OCI-M2 (cell line): Measurements from ENCODE around the gene ZDHHC3.
"Not testable (repeated sequence)": the region's sequence is repeated elsewhere in the genome, so short reads cannot be mapped to it uniquely, and the experiment has no call there.

Experiments used
- DNase-seq: peaks from one replicate; lab custom pipeline; 2025; ENCODE audit not compliant: unreplicated experiment; lab: John Stamatoyannopoulos, UW

ZDHHC3 gene

DNA sequence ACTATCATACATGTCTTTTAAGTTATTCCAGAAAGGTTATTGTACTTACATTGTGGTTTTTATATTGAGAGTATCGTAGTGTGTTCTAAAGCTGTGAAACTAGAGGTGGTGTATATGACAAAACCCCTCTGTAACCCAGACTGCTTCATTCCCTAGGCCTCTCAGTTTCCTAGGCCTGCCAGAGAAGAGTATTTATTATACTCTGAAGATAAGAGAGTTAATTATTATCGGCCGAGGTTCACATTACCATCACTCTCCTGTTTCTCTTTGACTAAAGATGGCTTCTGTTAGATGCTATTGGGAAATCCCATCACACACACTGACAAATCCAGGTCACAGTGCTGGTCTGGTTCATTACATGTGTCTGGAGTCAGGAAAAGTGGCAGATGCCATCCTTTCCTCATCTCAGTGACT, 20.6 kb upstream of the ZDHHC3 start:
- no peak for DNase-seq

DNA sequence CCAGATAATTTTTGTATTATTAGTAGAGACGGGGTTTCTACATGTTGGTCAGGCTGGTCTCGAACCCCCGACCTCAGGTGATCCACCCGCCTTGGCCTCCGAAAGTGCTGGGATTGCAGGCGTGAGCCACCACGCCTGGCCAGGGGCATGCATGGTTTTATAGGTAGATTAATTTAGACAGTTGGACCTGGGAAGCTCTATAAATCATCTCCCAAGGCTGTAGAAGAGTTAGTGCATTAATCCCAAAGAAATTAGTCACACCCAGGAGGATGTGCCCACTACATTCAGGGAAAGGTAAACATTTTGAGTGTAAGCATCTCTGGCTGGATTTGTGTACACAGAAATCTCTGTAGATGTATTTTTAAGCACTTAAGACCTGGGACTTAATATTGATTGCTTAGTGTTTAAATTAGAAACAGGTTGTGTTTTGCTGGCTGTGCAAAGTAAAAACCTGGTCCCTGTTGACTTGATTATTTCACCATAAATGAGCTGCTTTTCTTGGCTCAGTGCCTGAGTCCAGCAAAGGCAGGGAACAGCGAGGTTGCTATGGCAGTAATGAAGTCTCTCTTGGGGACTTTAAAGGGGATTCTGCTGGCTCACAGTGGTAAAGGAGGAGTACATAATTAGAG, 19.3 kb upstream of the ZDHHC3 start:
- no peak for DNase-seq

DNA sequence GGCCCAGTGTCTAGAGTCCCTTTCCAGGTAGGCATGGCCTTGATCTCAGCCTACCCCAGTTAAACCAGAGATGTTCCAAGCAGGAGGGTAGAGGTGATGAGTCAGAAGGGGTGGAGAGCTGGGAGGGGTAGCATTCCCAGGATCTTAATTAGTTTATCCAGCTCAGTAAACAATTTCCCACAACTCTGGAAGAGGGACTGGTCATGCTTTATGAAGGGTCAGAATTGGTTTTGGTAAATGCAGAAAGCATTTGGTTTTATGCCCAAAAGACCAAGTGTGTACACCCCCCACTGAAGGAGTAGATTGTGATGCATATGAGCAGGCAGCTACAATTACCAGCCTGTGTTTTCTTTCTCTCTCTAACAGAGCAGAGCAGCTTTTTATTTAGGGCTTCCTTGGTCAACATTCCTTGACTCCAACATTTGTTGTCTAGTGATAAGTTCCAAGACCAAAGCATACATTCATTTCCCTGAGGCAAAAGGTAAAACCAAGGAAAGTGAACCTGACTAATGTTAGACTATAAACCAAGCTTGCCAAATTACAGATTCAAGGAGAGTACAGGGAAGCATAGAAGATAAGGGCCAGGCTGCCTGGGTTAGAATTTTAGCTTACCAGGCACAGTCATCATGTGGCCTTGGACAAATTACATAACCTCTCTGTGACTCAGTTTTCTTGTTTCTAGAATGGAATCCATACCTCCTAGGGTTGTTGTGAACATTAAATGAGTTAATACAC, 17.7 kb upstream of the ZDHHC3 start:
- no peak for DNase-seq

DNA sequence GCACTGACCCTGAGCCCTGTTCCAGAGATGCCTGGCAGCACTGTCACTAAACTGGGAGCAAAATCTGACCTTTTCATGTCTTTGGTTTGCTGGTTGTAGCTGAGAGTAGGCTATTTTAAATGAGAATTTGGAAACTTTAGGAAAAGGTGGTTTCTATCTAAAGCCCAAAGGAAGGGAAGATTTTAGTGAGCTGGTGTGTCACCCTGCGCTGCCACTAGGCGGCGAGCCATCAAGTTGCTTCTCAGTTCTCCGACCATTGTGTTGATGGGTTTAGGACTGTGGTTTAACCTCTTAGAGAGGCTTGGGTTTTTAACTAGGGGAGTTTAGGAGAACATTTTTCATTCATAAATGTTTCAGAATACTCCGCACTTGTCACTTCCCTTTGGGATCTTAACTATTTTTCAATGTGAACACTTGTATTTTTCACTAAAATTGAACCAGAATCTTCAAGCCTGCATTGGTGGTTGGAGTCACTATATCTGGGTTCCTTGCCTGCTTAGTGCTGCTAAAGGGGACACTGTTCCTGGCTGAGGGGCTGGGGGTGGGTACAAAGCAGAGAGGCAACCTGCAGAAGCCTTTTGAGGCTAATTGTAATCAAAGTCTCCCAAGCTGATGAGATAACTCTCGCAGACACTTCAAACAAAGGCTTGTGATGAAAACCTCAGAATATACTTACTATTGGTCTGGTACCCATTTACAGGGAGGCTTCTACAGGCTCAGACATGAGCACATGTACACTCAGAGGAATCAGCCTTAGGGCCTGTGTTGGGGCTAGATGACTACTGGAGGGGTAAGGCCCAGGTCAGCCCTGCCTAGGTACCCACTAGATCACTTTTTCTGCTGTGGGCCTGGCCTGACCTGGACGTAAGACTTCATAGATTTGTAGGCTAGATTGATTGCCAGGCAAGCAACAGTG, 16.8 kb upstream of the ZDHHC3 start:
- DNase-seq, result no peak

DNA sequence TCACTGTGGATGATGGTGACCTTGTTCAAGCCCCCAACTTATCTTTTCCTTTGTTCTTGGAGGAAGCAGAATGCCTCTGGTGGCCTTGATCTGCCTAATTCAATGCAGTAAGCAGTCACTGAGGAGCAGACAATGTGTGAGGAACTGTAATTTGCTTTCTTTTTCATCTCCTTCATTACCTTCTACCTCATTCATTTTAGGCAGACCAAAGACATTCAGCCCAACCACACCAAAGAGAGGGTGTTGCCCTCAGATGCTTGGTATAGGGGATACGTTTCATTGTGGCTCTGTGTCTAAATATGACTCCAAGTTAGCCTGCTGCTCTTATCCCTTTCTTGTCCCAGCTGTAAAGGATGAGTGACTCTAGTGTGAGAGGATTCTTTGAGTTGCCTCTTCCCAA, 15.4 kb upstream of the ZDHHC3 start:
- no peak for DNase-seq

DNA sequence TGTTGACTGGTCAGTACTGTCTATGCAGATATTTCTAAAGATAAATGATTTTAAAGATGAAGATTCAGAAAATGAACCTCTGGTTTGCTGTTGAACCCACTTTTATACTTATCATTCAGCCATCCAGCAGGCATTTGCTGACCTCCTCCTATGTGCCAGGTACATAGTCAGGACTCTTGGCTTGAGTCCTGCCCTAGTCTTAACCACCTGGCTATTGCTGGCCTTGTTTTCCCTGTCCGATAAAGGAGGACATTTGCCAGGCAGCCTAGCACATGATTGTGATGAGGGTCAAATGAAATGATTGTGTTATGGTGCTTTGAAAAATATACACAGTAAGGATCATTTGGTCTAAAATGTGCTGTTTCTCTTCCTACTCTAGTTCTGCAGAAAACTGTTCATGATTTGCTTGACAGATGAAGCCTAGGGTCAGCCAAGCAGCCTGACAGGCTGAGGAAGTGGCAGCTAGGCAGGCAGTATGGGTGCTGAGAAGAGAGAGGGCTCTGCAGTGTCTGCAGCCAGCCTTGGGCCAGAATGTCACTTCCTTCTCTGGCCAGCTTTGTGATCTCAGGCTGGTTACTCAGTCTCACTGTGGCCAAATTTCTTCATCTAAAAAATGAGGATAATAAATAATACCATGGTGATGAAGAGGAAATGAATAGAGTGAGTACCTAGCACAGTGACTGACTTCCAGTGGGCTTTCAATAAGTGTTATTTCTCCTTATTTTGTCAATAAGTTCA, 13.8 kb upstream of the ZDHHC3 start:
- DNase-seq, result no peak

DNA sequence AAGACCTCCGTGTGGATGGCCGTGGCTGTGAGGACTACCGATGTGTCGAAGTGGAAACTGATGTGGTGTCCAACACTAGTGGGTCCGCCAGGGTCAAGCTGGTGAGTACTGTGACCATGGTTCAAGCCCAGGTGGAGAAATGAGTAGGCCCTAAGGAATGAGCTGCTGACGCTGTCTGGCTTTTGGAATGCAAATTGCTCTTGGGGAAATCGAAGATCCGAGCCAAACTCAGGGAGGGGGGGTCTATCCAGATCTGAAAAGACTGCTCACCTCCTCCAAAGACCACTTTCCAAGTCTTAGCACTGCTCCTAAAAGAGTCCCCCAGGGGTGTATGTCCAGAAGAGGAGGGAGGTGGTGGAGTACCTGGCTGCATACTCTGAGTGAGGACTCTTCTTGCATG, 13.2 kb upstream of the ZDHHC3 start:
- DNase-seq, result no peak

DNA sequence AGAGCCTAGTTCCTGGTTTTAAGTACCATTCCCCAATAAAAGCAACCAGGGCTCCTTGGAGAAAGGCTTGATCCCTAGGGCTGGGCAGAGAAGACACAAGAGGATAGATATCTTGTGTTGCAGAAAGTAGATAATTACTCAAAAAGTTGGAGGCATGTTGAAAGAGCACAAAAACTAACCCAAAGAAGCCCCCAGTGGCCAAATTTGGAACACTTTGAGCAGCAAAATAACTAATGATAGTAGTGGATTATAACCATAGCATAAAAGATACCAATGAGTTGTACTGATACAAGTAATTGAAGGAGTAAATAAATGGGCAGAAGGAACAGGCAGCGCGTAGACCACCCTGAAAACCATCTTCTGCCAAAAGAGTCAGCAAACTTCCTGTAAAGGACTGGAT, 12.1 kb upstream of the ZDHHC3 start:
- DNase-seq, result no peak

DNA sequence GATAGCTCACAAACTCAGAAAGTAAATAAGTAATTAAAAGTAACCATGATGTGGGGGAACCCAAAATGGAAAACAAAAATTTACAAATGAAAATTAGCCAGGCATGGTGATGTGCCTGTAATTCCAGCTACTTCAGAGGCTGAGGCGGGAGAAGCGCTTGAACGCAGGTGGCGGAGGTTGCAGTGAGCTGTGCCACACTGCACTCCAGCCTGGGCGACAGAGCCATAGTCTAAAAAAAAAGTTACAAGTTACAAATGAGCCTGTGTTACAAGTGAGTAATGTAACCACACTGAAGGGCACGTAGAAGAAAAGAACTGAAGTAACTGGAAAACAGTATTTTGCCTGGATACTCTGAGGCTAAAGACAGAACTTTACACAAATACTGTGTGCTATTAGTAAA, 11.4 kb upstream of the ZDHHC3 start:
- no peak for DNase-seq

DNA sequence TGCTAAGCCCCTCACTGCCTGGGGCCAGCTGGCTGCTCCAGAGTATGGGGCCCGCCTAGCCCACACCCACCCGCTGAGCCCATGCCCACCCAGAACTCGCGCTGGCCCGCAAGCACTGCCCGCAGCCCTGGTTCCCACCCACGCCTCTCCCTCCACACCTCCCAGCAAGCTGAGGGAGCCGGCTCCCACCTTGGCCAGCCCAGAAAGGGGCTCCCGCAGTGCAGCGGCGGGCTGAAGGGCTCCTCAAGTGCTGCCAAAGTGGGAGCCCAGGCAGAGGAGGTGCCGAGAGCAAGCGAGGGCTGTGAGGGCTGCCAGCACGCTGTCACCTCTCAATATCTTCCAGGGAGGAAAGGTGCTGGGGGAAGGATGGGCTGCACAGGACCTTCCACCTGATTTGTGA, 10.4 kb upstream of the ZDHHC3 start:
- DNase-seq, result not testable (repeated sequence)

DNA sequence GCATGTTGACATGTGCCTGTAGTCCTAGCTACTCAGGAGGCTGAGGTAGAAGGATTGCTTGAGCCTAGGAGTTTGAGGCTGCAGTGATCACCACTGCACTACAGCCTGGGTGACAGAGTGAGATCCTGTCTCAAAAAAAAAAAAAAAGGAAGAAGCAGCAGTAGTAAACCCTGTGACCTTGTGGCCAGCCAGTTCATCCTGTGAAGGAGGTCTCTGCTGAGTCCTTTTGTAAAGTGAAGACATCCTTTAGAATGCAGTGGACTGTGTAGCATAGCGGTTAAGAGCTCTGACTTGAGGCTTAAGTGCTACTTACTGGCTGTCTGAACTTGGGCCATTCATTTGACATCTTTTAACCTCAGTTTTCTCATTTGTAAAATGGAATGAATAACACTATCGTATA, 8.4 kb upstream of the ZDHHC3 start:
- DNase-seq, result no peak

DNA sequence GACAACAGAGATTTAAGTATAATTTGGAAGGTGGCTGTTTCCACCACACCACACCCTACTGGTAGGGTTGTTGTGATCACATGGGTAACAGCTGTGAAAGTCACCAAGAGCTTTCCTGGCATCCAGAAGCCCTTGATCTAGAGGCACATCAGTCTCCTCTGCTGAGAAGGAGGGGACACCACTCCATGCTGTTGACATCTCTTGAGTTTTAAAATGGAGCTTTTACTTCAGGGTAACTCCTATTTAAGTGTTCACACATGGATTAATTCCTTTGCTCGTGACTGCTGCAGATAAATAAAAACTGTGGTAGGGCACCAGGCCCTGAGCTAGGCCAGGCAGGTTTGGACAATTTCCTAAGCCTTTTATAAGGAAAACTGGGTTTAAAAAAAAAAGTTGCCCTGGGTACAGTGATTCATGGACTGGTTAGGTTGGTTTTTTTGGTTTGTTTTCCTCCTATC, 7.5 kb upstream of the ZDHHC3 start:
- no peak for DNase-seq

DNA sequence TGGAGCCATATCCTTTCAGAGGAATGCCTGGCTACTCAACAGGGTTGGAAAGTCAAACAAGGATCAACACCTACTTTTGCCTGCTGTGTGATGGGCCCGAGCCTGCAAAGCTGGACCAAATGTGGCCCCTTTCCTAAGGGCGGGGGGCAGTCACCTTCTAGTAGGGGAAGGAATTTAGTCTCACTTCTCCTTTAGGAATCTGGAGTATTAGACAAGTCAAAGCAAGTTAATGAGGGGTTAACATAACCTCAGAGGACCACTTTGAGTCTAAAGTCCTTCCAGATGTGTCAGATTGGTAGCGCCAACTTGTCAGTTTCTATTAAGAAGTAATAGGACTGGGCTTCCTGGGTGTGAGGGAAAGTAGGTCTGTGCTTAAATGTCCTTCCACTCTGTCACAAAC, 6.8 kb upstream of the ZDHHC3 start:
- DNase-seq, result no peak

DNA sequence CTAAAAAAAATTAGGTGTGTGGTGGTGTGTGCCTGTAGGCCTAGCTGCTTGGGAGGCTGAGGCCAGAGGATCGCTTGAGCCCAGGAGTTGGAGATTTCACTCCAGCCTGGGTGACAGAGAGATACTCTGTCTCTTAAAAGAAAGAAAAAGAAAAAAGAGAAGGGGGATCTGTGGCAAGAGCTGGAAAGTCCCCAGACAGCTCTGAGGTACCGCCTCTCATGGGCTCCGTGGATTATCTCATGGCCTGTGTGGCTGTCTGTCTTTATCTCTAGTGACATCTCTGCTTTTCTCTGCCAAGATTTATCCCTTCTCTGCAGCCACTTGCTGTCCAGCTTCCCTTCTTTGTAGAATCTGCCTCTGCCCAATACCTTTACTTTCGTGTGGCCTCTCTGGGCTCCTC, 5.8 kb upstream of the ZDHHC3 start:
- no peak for DNase-seq

DNA sequence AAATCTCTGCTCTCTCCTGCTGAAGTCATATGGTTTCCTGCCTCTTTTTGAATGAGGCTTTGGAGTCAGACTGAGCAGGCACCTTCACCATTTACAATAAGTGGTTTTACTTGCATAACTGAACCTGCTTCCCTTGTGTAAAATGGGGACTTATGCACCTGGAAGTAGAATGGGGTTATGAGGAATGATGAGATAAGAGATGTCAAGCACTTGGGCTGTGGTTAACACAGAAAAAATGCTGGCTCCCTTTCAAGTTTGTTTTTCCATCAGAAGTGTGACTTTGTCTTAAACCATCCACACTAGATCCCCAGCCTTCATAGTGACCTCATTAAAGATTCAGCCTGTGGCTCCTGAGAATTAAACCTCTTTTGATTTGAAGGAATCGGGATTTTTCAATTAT, 5.2 kb upstream of the ZDHHC3 start:
- no peak for DNase-seq

DNA sequence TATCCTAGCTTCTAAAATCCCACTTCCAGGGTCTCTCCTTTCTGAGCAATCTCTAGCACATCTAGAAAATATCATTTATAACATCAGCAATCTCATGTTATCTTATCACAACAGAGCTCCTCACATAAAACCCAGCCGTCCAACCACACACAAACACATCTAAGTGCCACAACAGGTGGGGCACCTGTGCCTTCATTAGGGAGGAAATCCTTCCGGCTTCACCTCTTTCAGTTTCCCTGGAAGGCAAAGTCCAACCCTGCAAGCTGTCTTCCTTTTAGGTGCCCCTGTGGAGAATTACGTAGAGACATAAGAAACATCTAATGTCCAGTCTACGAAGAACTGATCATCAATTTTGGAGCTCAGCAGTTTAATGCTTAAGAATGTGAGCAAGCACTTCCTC, 1.6 kb downstream of the ZDHHC3 start:
- DNase-seq, result no peak

DNA sequence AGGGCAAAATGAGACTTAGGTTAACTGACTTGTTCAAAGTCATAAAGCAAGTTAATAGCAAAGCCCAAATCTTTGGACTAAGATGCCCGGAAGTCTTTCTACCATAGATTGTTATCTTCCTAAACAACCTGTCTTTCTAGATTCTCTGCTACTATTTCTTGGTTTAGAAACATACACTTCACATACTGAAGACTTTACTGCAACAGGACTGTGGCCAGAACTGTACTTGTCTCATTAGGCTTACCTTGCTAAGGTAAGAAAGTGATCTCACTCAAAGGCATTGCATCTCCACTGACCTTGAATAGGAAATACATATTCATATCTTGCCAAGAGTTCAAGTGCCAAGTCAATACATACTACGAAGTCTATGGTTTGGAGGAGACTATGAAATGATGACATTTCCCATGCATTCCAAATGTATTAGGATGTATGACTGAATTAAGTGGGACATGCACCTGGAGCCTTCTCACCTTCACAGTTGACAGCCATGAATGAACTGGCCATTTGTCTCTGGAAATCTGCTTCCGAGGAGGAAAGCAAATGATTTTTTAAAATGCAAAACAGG, 5.0 kb downstream of the ZDHHC3 start:
- no peak for DNase-seq

DNA sequence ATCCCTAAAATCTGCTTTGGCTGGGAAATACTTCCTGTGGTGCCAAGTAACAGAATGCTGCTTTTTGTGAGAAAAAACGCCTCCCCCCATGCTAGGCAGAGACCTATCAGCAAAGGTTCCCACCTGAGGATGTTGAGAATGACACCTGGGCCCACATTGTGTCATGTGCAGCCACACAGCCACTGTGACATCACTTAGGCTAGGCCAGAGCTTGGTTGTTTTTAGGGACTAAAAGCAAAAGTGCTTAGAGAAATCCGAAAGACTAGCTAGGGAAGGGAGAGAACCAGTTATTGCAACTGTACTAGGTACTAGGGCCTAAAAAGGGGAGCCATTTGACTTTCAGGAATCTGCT, 6.2 kb downstream of the ZDHHC3 start:
- no peak for DNase-seq

DNA sequence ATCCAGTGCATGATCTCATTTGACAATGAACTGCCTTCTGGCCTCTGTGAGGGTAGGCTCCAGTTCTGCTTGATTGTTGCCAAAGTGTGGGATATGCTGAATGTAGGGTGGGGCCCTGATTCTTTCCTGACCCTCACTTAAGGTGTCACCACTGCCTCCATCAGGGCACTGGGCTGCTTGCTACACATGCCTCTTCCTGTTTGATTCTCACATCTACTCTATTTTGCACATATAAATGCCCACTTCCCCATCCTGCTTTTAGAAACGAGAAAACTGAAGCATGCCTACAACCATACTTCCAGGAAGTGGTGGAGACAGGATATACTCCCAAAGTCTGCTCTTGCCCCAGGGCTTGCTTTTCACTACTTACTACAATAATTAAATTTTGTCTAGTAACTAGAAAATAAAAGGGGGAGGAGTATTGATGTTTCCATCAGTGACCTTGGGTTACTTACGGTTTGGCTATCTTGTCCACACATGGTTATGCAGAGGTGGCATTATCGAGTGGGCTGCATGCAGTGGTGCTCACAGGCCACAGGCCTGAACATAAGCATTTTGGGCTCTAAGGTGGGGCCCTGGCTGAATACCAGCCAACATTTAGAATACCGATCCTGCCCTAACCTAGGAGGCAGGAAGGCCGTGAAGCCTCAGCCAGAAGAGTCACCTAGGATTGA, 6.7 kb downstream of the ZDHHC3 start:
- DNase-seq, result no peak

DNA sequence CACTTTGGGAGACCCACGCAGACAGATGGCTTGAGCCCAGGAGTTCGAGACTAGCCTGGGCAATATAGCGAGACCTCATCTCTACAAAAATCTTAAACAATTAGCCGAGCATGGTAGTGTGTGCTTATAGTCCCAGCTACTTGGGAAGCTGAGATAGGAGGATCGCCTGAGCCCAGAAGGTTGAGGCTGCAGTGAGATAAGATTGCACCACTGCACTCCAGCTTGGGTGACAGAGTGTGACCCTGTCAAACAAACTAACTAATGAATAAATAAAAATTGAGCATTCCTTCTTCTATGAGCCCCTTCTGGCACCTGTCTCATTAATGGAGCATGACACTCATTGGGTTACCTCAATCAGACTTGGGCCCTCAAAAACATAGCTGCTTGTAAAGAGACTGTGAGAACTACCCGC, 7.5 kb downstream of the ZDHHC3 start:
- no peak for DNase-seq
